ENCODE measurements around the gene LYG1. TPM values are rescaled to one million over a fixed set of nuclear protein-coding genes. Genes with fewer than 3 reads are reported as not detected.

Gene LYG1
- total and polyA plus RNA-seq, 2 of the 8 experiments (the other 6 are each of a cell fraction or from before 2014, with no cell fraction given): 0.68 to 0.86 TPM

GRCh38 chr2:99335911-99336803 is 35.2 kb upstream of the LYG1 start, which contains the start of gene TXNDC9 (continued):
- TF ChIP-seq KDM4A (IDR thresholded peaks at IDR 0.05; ENCODE audit: low read depth, low read length, severe bottlenecking) (peak; percentile 93), E2F6 (IDR thresholded peaks at IDR 0.05) (no peak), CEBPB (IDR thresholded peaks at IDR 0.05; ENCODE audit: low read depth, low read length) (peak; percentile 98), JUND (IDR thresholded peaks at IDR 0.05; ENCODE audit: low read length) (no peak), NRF1 (IDR thresholded peaks at IDR 0.05; ENCODE audit: low read depth, low read length) (peak; percentile 61), GTF2F1 (IDR thresholded peaks at IDR 0.05; ENCODE audit: borderline replicate concordance, low read depth, low read length) (no peak), CHD2 (IDR thresholded peaks at IDR 0.05; ENCODE audit: low read length) (peak; percentile 88), CBX5 (IDR thresholded peaks at IDR 0.05; ENCODE audit: low read depth, low read length) (no peak), POLR2A (IDR thresholded peaks at IDR 0.05; ENCODE audit: control extremely low read depth in 1 of 2, low read depth in 2 of 2, low read length in 2 of 2) (peak; percentile 62 to 91)

Measured in H1 (cell line).